HG03442 (cell line): ENCODE data around the gene ABLIM2.
A peak's percentile ranks its signal among the peaks of the same experiment; 100 is the strongest.

ENCODE experiments used
- ATAC-seq: cut with Tn5 transposase; IDR thresholded peaks from one replicate; pipeline ENCODE4 v1.9.1; 2021; ENCODE audit warnings: mild to moderate bottlenecking, moderate library complexity; ENCODE audit not compliant: unreplicated experiment

Gene ABLIM2

DNA sequence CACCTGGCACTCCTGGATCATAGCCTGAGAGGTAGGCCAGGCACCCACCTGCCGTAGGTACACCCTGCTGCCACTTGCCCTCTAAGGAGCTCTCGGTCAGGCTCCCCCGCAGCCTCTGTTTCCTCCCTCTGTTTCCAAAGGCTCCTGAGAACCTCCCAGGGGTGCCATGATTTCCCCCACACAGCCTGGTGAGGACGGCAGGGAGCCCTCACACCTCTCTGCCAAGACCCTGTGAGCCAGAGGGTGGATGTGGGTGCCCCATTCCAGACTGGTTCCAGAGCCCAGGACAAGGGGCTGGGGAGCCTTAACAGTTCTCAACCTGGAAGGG lies 1.6 kb upstream of the ABLIM2 start:
- no peak for ATAC-seq

GRCh38 chr4:8159537-8160232 lies 1.1 kb upstream of the ABLIM2 start:
- no peak for ATAC-seq

DNA sequence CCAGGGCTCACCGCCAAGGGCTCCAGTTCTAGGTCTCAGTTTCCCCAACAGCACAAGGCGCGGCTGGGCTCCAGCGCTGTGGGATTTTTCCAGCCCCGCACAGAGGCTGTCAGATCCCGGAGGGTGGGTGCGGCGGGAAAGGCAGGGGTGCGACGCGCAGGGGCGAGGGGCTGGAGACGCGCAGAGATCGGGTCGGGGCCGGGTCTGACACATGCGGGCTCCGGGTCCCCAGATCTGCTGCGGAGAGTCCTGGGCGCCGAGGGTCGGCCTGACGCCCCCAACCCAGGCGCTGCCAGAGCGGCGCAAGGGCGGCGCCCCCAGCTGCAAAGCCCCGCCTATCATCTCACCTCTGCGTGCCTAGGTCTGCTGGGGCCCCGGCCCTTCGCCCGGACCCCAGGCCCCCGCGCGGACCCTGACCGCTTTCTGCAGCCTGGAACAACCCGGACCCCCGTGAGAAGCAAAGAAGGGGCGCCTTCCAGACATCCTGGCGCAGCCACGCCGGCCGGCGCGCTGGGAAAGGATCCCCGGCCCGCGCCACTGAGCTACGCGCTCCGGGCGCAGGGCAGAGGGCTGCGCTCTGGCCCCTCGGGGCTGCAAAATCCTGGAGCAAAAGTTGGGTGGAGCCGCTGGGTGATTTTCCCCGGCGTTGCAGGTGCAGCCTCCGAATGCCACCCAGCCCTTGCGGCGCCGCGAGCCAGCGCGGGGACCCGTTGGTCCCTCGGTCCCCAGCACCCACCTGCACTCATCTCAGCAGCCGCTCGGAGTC lies 486 bp downstream of the ABLIM2 start:
- peak; percentile 0 for ATAC-seq

GRCh38 chr4:8157496-8157895 lies 1.1 kb downstream of the ABLIM2 start:
- no peak for ATAC-seq

GRCh38 chr4:8156617-8157016 lies 2.0 kb downstream of the ABLIM2 start:
- no peak for ATAC-seq

- ATAC-seq = no peak
Measured at GRCh38 chr4:8155660-8156421, 2.8 kb downstream of the ABLIM2 start.

GRCh38 chr4:8155048-8155447 lies 3.6 kb downstream of the ABLIM2 start:
- ATAC-seq = no peak

DNA sequence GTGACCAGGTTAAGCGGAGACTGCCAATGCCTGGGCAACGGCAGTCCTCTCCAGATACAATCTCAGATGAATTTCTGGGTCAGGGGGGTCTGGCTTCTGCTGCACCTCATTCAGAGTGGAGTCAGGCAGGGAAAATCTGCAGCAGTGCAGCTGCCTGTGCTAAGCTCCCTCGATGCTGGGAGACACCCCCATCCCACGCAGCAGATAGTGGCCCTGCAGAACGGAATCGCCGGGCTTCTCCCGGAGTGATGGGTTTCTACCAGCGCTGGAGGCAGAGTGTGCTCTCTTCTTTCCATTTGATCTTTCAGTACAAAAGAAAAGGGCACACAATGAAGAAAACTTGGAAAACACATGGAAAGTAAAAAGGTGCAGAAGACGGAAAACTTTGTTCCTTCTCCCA lies 5.2 kb downstream of the ABLIM2 start:
- ATAC-seq = no peak

GRCh38 chr4:8152865-8153257 lies 5.8 kb downstream of the ABLIM2 start:
- ATAC-seq = no peak

- no peak for ATAC-seq
Measured at GRCh38 chr4:8152090-8152864, 6.3 kb downstream of the ABLIM2 start.

GRCh38 chr4:8151165-8151650 lies 7.4 kb downstream of the ABLIM2 start:
- ATAC-seq = no peak

DNA sequence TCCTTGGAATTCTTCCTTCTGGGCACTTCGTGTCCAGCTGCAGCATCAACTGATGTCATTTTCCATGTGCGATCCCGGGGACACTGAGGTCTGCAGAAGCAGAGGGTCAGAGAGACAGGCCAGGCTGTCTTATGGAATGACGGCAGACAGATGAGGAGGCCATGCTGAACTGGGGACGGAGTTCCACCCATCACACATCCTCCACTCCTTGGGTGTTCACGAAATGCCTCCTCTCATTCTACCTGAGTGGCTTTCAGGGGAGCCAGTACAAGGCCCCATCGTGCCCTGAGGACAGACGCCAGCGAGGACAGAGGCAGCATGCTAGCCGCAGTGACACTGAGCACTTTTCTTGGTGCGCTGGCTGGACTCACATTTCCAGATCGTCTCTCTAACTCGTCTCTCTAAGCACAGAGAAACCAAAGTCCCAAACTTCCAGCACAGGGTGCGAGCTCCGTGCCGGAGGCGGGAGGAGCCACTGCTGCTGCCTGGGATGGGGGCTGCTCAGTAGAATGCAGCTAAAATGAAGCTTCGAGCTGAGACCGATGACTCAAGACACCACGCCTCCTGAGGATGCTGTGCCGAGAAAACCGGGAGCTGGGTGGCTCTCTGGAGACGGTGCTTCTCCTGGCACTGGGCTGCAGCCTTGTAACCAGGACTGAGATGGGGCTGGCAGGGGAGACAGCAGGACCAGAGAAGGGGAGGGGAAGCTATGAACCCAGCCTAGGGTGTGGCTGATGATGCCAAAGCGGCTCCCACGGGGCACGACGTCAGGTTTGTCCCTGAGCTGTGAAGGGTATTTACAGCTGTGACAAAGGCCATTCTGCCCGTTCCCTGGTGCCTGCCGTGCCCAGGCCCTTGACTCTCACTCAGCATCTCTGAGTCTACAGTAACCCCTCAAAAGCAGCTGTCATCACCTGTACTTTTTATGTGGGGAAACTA lies 8.2 kb downstream of the ABLIM2 start:
- ATAC-seq = no peak

DNA sequence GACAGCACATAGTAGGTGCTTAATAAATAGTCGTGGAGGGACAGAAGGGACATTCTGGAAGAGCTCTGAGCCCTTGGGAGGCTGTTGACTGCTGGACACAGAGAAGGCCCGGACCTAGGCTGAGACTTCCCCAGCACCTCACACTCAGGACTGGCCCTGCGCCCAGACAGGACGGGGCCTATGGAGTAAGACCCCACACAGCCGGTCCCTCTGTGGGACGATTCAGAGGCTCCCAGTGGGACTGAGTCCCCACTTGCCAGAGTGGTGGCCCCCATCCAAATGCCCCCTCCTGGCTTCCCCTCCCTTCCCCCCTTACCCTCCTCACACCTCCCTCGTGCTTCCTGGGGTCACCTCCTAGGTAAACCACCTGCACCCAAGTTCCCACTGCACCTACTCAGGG lies 8.9 kb downstream of the ABLIM2 start:
- no peak for ATAC-seq

DNA sequence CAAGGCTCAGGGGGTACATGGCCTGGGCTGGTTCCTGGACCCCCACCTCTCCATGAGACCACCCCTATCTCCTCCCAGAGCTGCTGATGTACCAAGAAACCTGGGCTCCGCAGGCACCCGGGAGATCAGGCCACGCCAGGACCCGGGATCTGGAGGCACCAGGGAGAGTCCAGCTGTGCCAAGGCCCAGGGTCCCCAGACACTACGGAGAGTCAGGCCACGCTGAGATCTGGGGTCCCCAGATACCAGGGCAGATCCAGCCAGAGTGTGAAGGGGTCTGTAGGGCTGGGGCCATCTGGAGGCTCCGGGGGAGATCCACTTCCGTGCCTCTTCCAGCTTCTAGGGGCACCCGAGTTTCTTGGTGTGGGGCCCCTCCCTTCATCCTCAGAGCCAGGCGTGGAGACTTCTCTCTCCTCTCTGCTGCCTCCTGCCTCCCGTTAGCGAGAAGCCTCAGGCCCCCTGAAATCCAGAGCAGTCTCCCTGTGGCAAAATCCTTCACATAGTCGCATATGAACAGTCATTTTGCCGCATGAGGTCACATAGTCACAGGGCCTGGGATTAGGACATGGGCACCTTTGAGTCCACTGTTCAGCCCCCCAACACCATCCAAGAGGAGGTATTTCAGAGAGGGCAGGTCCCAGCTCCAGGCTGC lies 9.7 kb downstream of the ABLIM2 start:
- no peak for ATAC-seq

DNA sequence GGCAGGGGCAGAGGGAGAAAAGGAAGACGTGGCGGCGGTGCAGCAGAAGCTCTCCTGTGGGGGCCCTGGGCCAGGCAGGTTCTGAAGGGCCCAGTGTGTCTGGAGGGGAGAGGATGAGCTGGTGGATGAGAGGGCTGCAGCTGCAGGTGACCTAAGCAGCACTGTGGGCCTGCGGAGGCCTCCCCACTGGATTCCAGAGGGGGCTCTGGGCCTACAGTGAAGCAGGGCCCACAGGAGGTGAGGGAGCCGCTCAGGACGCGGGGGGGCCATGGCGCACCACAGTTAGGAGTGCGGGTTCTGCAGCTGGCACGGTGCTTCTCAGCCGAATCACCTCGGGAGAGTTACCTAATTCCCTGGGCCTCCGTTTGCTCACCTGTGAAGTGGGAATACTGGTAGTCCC lies 10.5 kb downstream of the ABLIM2 start:
- ATAC-seq = no peak

DNA sequence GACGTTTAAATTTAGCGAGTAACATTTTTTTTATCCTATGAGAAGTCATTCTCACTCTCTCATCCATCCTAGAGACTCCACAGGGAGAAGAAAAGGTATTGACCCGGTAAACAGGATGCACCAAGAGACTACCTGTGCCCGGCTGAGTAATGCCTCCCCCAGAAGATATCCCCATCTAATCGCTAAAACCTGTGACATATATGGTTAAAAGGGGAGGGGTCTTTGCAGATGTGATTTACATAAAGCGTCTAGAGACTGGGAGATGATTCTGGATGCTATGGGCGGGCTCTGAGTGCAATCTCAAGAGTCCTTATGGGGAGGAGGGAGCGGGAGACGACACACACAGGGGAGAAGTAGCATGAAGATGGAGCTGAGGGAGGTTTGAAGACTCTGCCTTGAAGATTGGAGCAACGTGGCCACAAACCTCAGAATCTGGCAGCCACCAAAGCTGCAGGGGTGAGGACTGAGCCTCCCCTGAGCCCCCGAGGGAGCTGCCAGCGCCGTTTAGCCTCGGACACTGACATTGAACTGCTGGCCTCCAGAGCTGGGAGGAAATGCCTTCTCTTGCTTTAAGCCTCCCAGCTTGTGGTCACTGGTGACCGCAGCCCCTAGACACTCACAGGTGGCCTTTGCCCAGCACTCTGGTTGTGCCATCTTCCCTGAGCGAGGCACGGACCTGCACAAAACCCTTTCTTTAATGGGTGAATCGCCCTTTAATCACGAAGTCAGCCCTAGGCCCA lies 11.2 kb downstream of the ABLIM2 start:
- ATAC-seq = no peak

DNA sequence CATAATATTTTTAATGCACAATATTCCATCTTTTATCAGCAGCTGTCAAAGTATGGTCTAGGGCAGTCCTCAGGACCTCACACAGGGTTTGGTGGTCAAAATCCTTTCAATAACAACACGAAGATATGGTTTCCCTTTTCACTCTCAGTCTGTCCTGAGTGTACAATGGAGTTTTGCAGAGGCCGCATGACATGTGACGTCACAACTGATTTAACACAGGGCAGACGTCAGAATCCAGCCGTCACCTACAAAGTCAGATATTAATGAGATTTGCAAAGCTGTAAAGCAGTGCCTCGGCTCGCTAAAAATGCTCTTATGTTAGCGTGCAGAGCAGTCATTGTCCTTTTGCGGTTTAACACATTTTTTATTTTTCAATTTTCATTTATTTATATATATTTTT lies 12.5 kb downstream of the ABLIM2 start:
- no peak for ATAC-seq

DNA sequence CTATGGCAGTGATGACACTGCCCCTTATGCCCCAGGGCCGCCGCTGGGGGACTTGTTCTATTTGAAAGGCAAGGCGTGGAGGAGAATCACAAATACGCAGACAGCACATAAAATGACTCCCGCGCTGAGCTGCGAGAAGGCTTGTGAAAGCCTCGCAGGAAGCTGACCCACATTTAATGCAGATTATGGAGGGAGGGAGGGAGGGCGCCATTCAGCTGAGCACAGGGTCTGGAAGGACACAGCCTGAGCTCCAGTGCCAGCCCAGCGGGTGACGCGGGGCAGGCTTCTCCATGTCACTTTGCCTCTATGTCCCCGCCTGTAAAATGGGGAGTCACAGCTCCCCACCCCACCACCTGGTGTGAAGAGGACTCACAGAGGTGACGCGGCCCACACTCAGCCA lies 14.3 kb downstream of the ABLIM2 start:
- ATAC-seq = no peak
